ENCODE results near the gene RAB10. TPM values are rescaled to one million over a fixed set of nuclear protein-coding genes. Genes with fewer than 3 reads are reported as not detected.

The RAB10 gene
- total RNA-seq, 2 experiments from 2014 or later, result 116 to 117 TPM

DNA sequence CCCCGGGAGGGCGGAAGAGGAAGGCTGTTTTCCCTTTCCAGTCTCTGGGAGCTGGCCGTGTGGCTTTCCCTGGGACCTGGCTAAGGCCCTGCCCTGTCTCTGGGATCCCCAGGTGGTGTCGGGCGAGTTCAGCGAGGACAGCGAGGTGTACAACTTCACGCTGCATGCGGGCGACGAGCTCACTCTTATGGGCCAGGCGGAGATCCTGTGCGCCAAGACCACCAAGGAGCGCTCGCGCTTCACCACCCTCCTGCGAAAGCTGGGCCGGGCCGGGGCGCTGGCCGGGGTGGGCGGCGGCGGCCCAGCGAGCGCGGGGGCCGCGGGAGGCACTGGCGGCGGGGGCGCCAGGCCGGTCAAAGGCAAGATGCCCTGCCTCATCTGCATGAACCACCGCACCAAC lies 150.2 kb downstream of the RAB10 start:
- peaks cover 24% of the 10 kb centered on the region for H3K27me3 Mint-ChIP-seq
- H3K4me1 Mint-ChIP-seq, result peaks cover 21% of the 10 kb centered on the region
- DNase-seq, result no peak
- CTCF ChIA-PET, result interaction anchor here (0.7 to 2.1 kb wide), 18 partner anchors 8 to 847 kb away, joined by 3 to 9 read pairs (median 4); partner anchors contain the start of gene HADHA
- peak overlapping the region; percentile 47 for H3K4me3 Mint-ChIP-seq
- H3K27ac Mint-ChIP-seq, result no peak overlapping the region
- H3K9me3 Mint-ChIP-seq, result no peaks in the 10 kb centered on the region
- POLR2A ChIA-PET, result interaction anchor here (0.6 to 4.1 kb wide), 10 partner anchors 8 to 510 kb away, joined by 3 to 19 read pairs (median 4); partner anchors contain the start of genes ADGRF3, ASXL2, HADHA and HADHB
- H3K36me3 Mint-ChIP-seq (ENCODE audit: low read depth), result no peaks in the 10 kb centered on the region

GRCh38 chr2:26184555-26185303 lies 150.8 kb downstream of the RAB10 start:
- DNase-seq, result peak; percentile 88
- no peak overlapping the region for H3K27ac Mint-ChIP-seq
- no peaks in the 10 kb centered on the region for H3K36me3 Mint-ChIP-seq (ENCODE audit: low read depth)
- ChIA-PET CTCF (interaction anchor here (0.5 to 2.1 kb wide), 25 partner anchors 8 to 847 kb away, joined by 3 to 9 read pairs (median 4); partner anchors contain the start of gene HADHA), POLR2A (interaction anchor here (0.6 to 4.1 kb wide), 11 partner anchors 9 to 511 kb away, joined by 3 to 19 read pairs (median 4); partner anchors contain the start of genes ADGRF3, ASXL2, HADHA and HADHB)
- peak overlapping the region; percentile 58 for H3K4me3 Mint-ChIP-seq
- peaks cover 18% of the 10 kb centered on the region for H3K4me1 Mint-ChIP-seq
- H3K9me3 Mint-ChIP-seq, result no peaks in the 10 kb centered on the region
- H3K27me3 Mint-ChIP-seq, result peaks cover 20% of the 10 kb centered on the region

DNA sequence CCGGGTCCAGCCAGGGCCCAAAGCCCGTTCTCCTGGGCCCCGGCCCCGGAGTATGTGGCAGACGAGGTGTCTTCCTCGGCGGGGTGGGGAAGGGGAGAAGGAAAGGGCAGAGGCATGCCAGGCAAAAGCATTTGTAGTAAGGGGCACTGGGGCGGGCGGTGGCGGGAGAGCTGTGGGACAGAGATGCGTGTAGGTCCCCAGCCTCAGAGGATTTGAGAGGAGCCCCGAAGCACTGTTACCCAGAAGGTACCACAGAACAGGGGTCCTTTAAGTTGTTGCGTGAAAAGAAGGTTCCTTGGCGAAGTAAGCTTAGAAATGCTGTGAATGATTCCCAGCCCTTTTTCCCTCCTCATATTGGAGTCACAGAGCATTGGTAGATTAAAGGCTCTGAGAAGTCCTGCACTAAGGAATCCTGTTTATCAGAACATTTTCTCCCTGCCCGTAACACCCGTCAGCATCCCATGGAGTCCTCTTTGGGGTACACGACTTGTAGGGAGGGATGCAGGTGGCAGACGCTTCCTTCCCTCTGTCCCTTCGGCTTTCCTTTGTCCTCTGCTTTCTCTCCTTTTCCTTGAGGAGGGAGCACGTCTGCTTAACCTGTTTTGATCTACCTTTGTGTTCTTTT lies 151.5 kb downstream of the RAB10 start:
- no peaks in the 10 kb centered on the region for H3K9me3 Mint-ChIP-seq
- ChIA-PET POLR2A (interaction anchor here (0.9 to 4.1 kb wide), 7 partner anchors 9 to 307 kb away, joined by 3 to 19 read pairs (median 4); partner anchors contain the start of genes ASXL2, HADHA and HADHB), CTCF (interaction anchor here (0.5 to 2.1 kb wide), 25 partner anchors 8 to 848 kb away, joined by 3 to 9 read pairs (median 4); partner anchors contain the start of gene HADHA)
- no peak overlapping the region for H3K27ac Mint-ChIP-seq
- peaks cover 16% of the 10 kb centered on the region for H3K4me1 Mint-ChIP-seq
- H3K4me3 Mint-ChIP-seq, result peak overlapping the region; percentile 58
- H3K27me3 Mint-ChIP-seq, result peaks cover 16% of the 10 kb centered on the region
- peaks cover 3% of the 10 kb centered on the region for H3K36me3 Mint-ChIP-seq (ENCODE audit: low read depth)
- DNase-seq, result no peak

GRCh38 chr2:26185954-26186770 lies 152.3 kb downstream of the RAB10 start:
- CTCF ChIA-PET, result interaction anchor here (0.6 to 1.8 kb wide), 3 partner anchors 9 to 98 kb away, joined by 3 to 8 read pairs (median 4); no protein-coding TSS in a partner anchor
- H3K36me3 Mint-ChIP-seq (ENCODE audit: low read depth), result peaks cover 9% of the 10 kb centered on the region
- no peaks in the 10 kb centered on the region for H3K9me3 Mint-ChIP-seq
- DNase-seq, result no peak
- POLR2A ChIA-PET, result interaction anchor here (1.2 to 4.1 kb wide), 3 partner anchors 16 to 58 kb away, joined by 4 to 19 read pairs (median 4); partner anchors contain the start of genes HADHA and HADHB
- peaks cover 16% of the 10 kb centered on the region for H3K4me1 Mint-ChIP-seq
- H3K27ac Mint-ChIP-seq, result no peak overlapping the region
- H3K27me3 Mint-ChIP-seq, result peaks cover 12% of the 10 kb centered on the region
- peak overlapping the region; percentile 58 for H3K4me3 Mint-ChIP-seq

Other genes starting within 250 kb of the RAB10 start
- 10 to 100 TPM; 43.7 to 45.0 TPM for gene ASXL2, start 155.6 kb upstream of the RAB10 start, total RNA-seq
- gene KIF3C, start 51.6 kb upstream of the RAB10 start, total RNA-seq, result 10 to 100 TPM; 10.3 to 10.7 TPM
- 1 to 10 TPM; 1.6 to 3.5 TPM for gene GAREM2, start 139.0 kb downstream of the RAB10 start, total RNA-seq
- 100 to 1,000 TPM; 108 to 110 TPM for gene HADHA, start 210.5 kb downstream of the RAB10 start, total RNA-seq
- gene HADHB, start 210.9 kb downstream of the RAB10 start, total RNA-seq, result 10 to 100 TPM; 71.4 to 72.6 TPM

Measured in activated CD4-positive, alpha-beta memory T cell treated with anti-CD3 and anti-CD28 coated beads, Interleukin-2, amount 10 ng/mL, durations not matched to agents 7 days and 5 days (primary cell).